Vagina (tissue), 2 donors: ENCODE data around the gene ACSS3.

ENCODE experiments used
- POLR2A ChIP-seq, 2 donors: fragments of 450-650 bp; IDR thresholded peaks; one replicate each; pipeline ENCODE4 v1.6.1; 2017; ENCODE audit warnings: antibody characterized with exemption in 2 of 2, mild to moderate bottlenecking in 2 of 2, moderate library complexity in 2 of 2
- POLR2AphosphoS5 ChIP-seq, 2 donors: sonication (generic); formaldehyde crosslinking; IDR thresholded peaks; one replicate each; pipeline ENCODE4 v1.9.0; 2017; ENCODE audit warnings: antibody characterized with exemption in 2 of 2, mild to moderate bottlenecking in 2 of 2, low read depth in 1 of 2; ENCODE audit not compliant: insufficient read depth in 1 of 2
- TF ChIP-seq, protein P1 (sequence below), 3 experiments: fragments of 450-650 bp in 2 of 3; fragments of 200-600 bp in 1 of 3; sonication (generic) in 1 of 3; IDR thresholded peaks; one replicate each; pipeline ENCODE4 v1.5.1; 2017 to 2019; ENCODE audit warnings: antibody characterized with exemption in 3 of 3, mild to moderate bottlenecking in 2 of 3, moderate library complexity in 2 of 3

DNA sequence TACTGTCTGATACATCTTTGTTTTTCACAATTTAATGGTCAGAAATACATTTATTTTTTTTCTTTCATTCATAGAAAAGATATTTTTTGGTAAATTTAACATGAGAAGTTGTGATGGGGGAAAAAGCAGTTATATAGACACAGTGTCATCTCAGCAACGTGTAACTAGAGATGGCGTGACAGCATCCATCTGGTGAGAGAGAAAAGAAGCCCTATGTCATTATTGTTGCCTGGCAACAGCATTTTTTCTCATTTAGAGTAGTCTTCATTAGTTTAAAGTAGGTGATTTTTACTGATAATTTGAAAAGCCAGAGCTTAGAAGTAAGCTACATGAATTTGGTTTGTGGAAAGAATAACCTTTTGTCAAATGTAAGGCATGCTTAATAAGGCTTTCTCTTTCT lies 128.6 kb downstream of the ACSS3 start:
- TF ChIP-seq, protein P1, sequence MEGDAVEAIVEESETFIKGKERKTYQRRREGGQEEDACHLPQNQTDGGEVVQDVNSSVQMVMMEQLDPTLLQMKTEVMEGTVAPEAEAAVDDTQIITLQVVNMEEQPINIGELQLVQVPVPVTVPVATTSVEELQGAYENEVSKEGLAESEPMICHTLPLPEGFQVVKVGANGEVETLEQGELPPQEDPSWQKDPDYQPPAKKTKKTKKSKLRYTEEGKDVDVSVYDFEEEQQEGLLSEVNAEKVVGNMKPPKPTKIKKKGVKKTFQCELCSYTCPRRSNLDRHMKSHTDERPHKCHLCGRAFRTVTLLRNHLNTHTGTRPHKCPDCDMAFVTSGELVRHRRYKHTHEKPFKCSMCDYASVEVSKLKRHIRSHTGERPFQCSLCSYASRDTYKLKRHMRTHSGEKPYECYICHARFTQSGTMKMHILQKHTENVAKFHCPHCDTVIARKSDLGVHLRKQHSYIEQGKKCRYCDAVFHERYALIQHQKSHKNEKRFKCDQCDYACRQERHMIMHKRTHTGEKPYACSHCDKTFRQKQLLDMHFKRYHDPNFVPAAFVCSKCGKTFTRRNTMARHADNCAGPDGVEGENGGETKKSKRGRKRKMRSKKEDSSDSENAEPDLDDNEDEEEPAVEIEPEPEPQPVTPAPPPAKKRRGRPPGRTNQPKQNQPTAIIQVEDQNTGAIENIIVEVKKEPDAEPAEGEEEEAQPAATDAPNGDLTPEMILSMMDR (IDR thresholded peaks at IDR 0.05) = no peak
- TF ChIP-seq POLR2A (IDR thresholded peaks at IDR 0.05) (no peak), POLR2AphosphoS5 (IDR thresholded peaks at IDR 0.05; ENCODE audit: insufficient read depth in 1 of 2, low read depth in 1 of 2) (no peak)
